T-helper 1 cell (primary cell): ENCODE measurements around the gene PRKG1.
"Not testable (repeated sequence)": the region's sequence is repeated elsewhere in the genome, so short reads cannot be mapped to it uniquely, and the experiment has no call there.

Experiments used
- DNase-seq, 5 donors: peaks; one replicate each; pipeline ENCODE4 v3.0.0-alpha.2; 2012 to 2020

PRKG1 gene

GRCh38 chr10:51281387-51281786 lies 207.1 kb downstream of the PRKG1 start:
- not testable (repeated sequence) for DNase-seq

DNA sequence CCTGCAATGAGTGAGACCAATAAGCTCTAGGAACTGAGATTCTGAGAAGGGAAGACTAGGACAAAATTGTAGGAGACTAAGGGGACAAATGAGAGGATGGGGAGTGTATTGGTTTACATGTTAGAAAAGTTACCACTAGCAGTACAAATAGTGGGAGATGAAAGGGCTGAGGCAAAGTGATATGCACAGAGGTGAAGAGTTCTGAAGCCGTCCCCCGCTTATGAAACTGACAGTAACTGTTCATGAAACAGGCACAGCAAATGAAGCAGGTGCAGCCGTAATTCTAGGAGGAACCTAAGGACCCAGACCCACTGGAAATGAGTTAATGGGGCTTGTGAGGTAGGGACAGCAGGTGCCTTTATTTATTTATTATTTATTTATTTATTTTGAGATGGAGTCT lies 211.3 kb downstream of the PRKG1 start:
- no peak for DNase-seq

DNA sequence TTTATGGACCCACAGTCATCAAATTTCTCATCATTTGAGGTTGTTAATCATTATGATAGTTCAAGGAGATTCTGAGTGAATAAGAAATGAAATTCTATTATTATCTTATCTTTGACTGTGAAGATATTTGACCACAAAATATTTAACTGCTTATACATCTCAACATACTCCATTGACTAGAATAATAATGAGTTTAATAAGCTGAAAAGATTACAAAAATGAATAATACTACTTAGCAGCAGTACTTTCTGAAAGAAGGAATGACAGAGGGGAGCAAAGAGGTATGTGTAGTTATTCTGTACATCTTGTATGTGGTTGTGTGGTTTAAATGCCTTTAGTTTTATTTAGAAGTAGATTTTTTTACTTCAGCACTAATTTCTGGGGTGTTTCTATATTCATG lies 214.2 kb downstream of the PRKG1 start:
- DNase-seq: no peak

GRCh38 chr10:51289519-51289918 lies 215.2 kb downstream of the PRKG1 start:
- no peak for DNase-seq

DNA sequence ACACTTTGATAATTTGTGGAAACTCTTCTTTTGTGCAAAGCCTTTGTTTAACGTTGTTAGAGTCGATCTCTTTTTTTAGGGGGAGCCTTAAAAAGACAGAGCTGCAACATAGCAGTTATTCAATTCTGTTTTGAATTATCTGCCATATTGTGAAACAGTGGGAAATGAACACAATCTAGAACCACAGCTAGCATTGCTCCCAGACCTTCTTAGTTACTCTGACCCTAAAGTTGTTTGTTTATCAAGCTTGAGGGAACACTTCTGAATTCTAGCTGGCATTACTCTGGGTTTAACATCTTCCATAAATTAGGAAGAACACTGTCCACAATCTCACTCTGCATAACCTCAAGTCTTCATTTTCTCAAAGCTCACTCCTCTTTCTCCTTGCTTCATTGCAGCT lies 217.7 kb downstream of the PRKG1 start:
- DNase-seq: no peak

DNA sequence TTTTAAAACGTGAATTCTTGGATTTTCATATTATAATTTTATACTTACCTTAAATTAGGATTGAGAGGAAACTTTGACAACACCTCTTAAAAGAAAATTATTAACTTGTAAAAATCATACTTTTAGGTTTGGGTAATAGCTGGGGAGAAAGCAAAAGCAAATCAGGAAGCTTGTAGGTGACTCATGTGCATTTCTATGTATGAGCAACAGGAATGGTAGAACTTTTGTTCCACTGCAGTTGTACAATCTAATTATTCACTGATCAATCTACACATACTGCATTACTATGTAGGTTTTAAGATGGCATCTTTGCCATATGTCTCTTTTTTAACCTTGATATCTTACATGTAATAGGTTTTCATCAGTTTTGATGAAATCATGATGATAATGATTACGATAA lies 223.2 kb downstream of the PRKG1 start:
- no peak for DNase-seq

- no peak for DNase-seq
Observed at GRCh38 chr10:51300617-51301304, 226.5 kb downstream of the PRKG1 start.

DNA sequence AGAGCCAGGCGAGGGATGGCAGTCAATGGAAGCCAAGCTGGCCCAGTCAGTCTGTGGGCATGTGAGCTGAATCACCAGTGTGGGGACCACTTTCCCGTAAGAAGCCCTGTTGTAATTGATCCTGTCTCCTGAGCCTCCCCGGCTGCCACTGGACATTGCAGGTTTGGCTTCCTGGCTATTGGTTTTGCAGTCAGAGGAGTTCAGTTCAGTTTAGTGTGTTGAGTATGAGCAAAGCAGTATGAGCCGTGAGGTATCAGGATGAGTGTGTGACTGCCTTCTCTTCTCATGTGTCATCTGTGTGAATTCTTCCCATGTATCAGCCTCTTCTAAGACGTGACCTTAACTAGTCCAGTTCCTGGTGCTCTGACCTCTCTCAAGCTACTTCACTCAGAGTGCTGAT lies 227.4 kb downstream of the PRKG1 start:
- DNase-seq: no peak

DNA sequence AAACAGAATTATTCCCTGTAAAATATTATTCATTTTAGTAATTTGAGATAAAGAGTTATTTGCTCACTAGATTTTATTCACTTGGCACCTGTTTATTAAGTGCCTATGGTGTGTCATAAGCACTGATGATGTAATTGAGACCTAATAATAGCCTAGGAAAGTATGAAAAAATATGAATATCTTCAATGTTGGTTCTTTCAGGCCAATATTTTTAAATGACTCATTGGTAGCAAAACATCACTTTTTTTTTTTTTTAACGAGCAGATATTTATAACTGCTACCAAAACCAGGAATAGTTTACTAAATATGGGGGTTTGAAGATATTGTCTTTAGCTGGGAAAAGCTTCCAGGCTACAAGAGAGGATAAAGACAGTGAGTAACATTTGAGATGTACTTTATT lies 228.0 kb downstream of the PRKG1 start:
- DNase-seq: no peak

DNA sequence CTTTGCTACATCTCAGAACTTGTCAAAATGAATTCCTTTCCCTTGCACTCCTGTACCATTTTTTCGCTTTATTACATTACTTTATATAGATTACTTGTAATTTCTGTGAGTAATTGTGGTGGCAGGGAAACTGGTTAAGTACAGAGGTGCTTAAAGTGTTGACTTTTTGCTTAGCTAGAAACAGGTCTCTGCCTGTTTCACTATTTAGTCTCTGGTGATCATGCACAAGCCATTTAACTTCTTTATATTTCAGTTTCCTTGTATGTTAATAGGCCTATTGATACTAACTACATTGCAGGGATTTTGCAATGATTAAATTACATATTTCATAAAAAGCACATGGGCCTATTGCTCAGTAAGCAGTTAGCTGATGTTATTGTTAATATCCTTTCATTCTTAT lies 233.8 kb downstream of the PRKG1 start:
- no peak for DNase-seq

DNA sequence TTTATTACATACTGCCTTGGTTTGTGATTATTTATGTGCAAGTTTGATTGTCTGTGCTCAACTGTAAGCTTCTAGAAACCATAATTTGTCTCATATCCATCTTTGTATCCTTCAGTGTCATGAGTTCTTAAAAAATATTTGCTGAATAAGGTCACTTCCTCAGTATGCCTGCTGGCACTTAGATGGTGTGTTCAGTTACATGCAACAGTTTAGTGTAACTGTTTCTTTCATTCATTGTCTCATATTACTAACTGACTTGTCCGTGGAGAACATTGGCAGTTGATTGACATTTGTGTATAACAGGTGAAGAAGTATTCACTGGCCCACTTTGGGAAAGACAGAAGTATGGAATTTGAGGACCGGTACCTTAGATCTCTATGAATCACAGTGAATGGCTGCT lies 236.9 kb downstream of the PRKG1 start:
- DNase-seq: no peak

GRCh38 chr10:51312817-51313216 lies 238.5 kb downstream of the PRKG1 start:
- no peak for DNase-seq

GRCh38 chr10:51313251-51313650 lies 239.0 kb downstream of the PRKG1 start:
- no peak for DNase-seq

- no peak for DNase-seq
Observed at GRCh38 chr10:51313773-51314478, 239.6 kb downstream of the PRKG1 start.

- DNase-seq: no peak
Observed at GRCh38 chr10:51314481-51314880, 240.2 kb downstream of the PRKG1 start.

GRCh38 chr10:51318399-51319172 lies 244.3 kb downstream of the PRKG1 start:
- no peak for DNase-seq

DNA sequence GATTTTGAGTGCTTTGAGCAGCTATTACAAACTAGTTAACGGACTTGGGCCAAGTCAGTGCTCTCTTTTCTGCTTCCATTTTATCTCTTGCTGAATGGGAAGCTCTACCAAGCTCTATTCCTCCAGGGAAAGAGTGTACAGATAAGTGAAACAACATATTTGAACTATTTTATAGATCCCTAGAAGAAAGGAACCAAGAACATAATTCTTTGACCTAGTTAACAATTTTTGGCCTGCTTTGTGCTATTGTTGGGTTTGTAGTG lies 244.8 kb downstream of the PRKG1 start:
- no peak for DNase-seq

DNA sequence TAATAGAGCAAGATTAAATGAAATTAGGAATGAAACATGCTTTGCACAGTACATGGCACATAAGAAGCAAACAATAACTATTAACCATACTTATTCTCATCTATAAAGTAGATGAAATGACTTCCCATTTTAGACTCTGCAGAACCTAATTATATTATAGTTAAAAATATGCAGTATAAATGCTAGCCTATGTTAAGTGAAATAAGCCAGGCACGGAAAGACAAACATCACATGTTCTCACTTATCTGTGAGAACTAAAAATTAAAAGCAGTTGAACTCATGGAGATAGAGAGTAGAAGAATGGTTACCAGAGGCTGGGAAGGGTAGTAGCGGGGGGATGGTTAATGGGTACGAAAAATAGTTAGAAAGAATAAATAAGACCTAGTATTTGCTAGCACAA lies 247.0 kb downstream of the PRKG1 start:
- no peak for DNase-seq

- no peak for DNase-seq
Observed at GRCh38 chr10:51321980-51322379, 247.7 kb downstream of the PRKG1 start.

DNA sequence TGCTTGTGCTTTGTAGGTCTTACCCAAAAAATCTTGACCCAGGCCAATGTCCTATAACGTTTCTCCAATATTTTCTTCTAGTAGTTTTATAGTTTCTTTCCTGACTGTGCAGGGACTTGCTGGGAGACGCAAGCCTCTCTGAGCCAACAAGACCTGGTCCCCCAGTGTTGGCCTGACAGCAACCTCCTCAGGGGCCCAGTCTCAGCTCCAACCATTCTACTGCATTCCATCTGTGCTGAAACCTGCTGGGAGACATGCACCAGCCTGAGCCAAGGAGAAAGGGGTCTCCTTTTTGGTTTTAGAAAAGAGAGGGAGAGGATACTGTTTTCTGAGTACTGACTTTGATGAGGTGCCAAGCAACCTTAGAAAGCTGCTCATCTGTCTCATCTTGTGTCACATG lies 251.4 kb downstream of the PRKG1 start:
- DNase-seq: no peak

DNA sequence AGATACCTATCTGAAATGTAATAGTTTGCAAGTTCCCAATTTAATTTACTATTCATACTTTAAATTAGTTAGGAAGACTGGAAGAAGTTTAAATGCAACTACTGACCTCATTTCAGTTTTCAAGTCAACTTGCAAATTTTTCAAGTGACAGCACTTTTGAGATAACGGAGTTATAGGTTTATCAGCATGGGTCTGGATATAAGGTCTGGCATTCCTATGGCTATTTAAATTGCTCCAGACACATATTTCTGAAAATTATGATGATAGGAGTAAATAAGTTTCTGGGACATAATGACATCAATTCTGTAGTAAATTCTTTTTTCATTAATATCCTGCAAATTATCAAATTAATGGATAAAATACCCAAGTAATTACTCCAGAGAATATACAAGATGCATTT lies 251.9 kb downstream of the PRKG1 start:
- no peak for DNase-seq

- no peak for DNase-seq
Observed at GRCh38 chr10:51327432-51327831, 253.1 kb downstream of the PRKG1 start.

DNA sequence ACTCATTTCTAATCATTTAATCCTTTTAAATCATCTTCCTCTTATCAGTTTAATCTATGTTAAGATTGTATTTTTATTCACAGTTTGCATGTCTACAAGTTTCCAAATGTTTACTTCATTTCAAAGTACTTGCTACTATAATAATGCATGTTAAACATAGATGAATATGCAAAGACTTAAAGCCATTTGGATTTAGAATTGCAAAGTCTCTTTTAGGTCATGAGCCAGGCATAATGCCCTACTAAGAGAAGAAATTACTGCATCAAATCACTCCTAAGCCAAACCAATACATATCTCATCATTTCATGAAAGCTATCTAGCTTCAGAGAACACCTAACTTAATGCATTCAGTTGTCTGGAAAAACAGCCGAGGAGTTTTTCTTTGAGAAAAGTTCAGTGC lies 266.1 kb downstream of the PRKG1 start:
- no peak for DNase-seq
